DOHH2 (cell line): ENCODE measurements around the gene EXD1.

Experiments used
- H3F3A ChIP-seq: fragments of 200-600 bp; sonication (generic), shearing (Covaris generic); 2 replicates; pipeline ENCODE4 v1.6.0; 2016; ENCODE audit warnings: antibody characterized with exemption, mild to moderate bottlenecking; ENCODE audit not compliant: control insufficient read depth, insufficient read depth
- H3K27ac ChIP-seq: fragments of 200-600 bp; sonication (generic); 2 replicates; pipeline ENCODE4 v1.5.1; 2014; ENCODE audit warnings: low read depth, mild to moderate bottlenecking, low read length, moderate library complexity
- H3K27me3 ChIP-seq: fragments of 200-600 bp; sonication (generic); 2 replicates; pipeline ENCODE4 v1.6.1; 2014; ENCODE audit warnings: mild to moderate bottlenecking, low read length, mixed read lengths; ENCODE audit not compliant: control insufficient read depth
- H3K36me3 ChIP-seq: fragments of 200-600 bp; sonication (generic); 2 replicates; pipeline ENCODE4 v1.6.1; 2014; ENCODE audit warnings: mild to moderate bottlenecking, low read length, moderate library complexity, mixed read lengths; ENCODE audit not compliant: control insufficient read depth
- H3K4me1 ChIP-seq: fragments of 200-600 bp; sonication (generic); 2 replicates; pipeline ENCODE4 v1.6.1; 2014; ENCODE audit warnings: mild to moderate bottlenecking, low read length, mixed read lengths; ENCODE audit not compliant: control insufficient read depth
- H3K4me2 ChIP-seq: fragments of 200-600 bp; sonication (generic); 2 replicates; pipeline ENCODE4 v1.6.0; 2014; ENCODE audit warnings: mild to moderate bottlenecking, low read length, moderate library complexity
- H3K4me3 ChIP-seq: fragments of 200-600 bp; sonication (generic); 2 replicates; pipeline ENCODE4 v1.5.1; 2014; ENCODE audit warnings: mild to moderate bottlenecking, low read length, mixed read lengths
- H3K79me2 ChIP-seq: fragments of 200-600 bp; sonication (generic); 2 replicates; pipeline ENCODE4 v1.6.1; 2014; ENCODE audit warnings: mild to moderate bottlenecking, low read length, mixed read lengths; ENCODE audit not compliant: control insufficient read depth
- H3K9me2 ChIP-seq: fragments of 200-600 bp; sonication (generic); replicated peaks from 2 replicates; pipeline ENCODE4 v1.6.1; 2014; ENCODE audit warnings: mild to moderate bottlenecking, low read length, mixed read lengths; ENCODE audit not compliant: control insufficient read depth
- H3K9me3 ChIP-seq: fragments of 200-600 bp; sonication (generic); 2 replicates; pipeline ENCODE4 v1.6.1; 2014; ENCODE audit warnings: antibody characterized with exemption, low read length, mixed read lengths; ENCODE audit not compliant: control insufficient read depth, insufficient read depth
- H4K20me1 ChIP-seq: fragments of 200-600 bp; sonication (generic); 2 replicates; pipeline ENCODE4 v1.6.0; 2014; ENCODE audit warnings: low read depth, mild to moderate bottlenecking, antibody characterized with exemption, low read length, moderate library complexity; ENCODE audit not compliant: control insufficient read depth, insufficient read depth
- CTCF ChIP-seq: fragments of 200-600 bp; sonication (generic); IDR thresholded peaks from one replicate; pipeline ENCODE4 v1.5.1; 2014; ENCODE audit warnings: antibody characterized with exemption, mild to moderate bottlenecking, low read depth, low read length; ENCODE audit not compliant: poor library complexity, severe bottlenecking
- EZH2phosphoT487 ChIP-seq: fragments of 200-600 bp; sonication (generic); IDR thresholded peaks from 2 replicates; pipeline ENCODE4 v1.6.1; 2017; ENCODE audit warnings: borderline replicate concordance, mild to moderate bottlenecking, antibody characterized with exemption, low read length, moderate library complexity, mixed read lengths

EXD1 gene

GRCh38 chr15:41133454-41133853 is 97.1 kb downstream of the EXD1 start:
- Histone ChIP-seq H3F3A (no peaks in the 10 kb centered on the region), H3K4me1 (no peaks in the 10 kb centered on the region), H3K9me2 (no peaks in the 10 kb centered on the region), H3K9me3 (no peaks in the 10 kb centered on the region), H3K36me3 (no peaks in the 10 kb centered on the region), H3K4me3 (no peak overlapping the region), H3K27me3 (peaks cover 12% of the 10 kb centered on the region; the same call in 1 of the 2 replicates), H4K20me1 (no peaks in the 10 kb centered on the region), H3K4me2 (no peak overlapping the region), H3K79me2 (no peaks in the 10 kb centered on the region), H3K27ac (no peak overlapping the region)
- TF ChIP-seq EZH2phosphoT487 (no peak), CTCF (no peak)
